GM21360 (cell line): ENCODE measurements around the gene CORO1C.

Experiments
- ATAC-seq: cut with Tn5 transposase; IDR thresholded peaks from one replicate; pipeline ENCODE4 v1.9.1; 2021; ENCODE audit warnings: mild to moderate bottlenecking, moderate library complexity; ENCODE audit not compliant: unreplicated experiment

CORO1C gene

DNA sequence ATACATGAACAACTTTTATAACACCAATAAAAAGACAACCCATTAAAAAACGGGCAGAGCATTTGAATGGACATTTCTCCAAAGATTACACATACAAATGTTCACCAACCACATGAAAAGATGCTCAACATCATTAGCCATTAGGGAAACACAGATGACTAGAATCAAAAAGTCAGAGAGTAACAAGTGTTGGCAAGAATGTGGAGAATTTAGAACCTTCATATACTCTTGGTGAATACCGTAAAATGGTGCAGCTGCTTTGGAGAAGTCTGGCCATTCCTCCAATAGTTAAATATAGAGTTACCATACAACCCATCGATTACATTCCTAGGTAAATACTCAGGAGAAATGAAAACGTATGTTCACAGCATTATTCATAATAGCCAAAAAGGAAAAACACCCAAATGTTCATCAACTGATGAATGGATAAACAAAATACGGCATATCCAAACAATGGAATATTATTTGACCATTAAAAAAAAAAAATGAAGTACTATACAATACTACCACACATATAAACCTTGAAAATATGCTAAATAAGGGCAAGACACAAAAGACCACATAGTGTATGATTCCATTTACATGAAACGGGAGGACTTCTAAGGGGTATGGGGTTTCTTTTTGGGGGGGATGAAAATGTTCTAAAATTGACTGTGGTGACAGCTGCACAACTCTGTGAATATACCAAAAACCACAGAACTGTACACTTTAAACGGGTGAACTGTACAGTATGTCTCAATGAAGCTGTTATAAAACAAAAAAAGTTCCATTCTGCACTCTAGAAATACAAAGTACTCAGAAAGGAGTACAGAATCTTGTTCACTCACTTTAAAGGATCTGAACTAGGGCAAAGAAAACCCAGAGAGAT lies 3.2 kb downstream of the CORO1C start:
- no peak for ATAC-seq

DNA sequence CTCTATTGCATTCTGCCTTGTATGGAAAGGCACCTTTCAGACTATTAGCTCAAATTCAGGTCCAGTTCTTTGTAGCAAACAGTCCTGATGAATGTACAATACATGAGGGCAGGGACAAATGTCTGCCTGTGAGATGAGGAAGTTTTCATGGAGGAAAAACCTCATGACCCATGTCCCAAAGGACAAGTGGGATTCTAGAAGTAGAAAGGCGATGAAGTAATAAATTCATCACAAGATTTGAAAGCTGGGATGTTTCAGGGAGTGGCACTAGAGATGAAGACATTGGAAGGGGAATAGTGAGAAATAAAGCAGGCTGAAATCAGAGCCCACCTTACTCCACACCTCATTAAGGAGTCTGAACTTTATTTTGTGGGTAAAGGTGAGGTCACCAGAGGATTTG lies 4.2 kb downstream of the CORO1C start:
- no peak for ATAC-seq

DNA sequence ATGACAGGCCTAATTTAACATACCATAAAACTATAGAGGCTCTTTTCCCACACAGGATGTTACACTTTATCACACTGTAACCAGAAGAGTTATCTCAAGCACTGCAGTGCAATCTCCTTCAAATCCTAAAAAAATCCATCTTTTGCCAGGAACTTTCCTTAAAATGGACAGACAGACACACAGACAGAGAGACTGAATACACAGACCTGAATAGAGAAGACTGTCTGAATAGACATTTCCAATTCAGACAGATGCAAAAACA lies 6.5 kb downstream of the CORO1C start:
- no peak for ATAC-seq

GRCh38 chr12:108724054-108724889 lies 7.0 kb downstream of the CORO1C start:
- ATAC-seq = no peak

GRCh38 chr12:108722992-108723766 lies 8.1 kb downstream of the CORO1C start:
- no peak for ATAC-seq

DNA sequence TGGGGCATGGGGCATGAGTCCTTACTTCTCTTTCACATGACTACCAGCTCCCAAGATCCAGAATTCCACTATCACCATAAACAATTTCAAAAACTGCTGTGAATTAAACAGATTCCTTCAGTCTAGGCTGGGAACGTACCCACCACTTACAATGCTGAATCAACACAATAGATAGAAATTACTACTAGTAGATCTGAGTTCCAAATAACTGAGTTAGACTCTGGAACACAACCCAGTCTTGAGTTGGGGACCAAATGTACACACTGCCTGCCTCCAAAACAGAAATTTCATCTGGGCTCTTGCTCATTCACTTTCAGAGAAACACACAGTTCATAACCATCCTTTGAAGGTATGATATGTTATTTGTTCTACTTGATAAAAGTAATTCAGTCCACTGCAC lies 8.9 kb downstream of the CORO1C start:
- no peak for ATAC-seq

- no peak for ATAC-seq
Measured at GRCh38 chr12:108721824-108722223, 9.5 kb downstream of the CORO1C start.

- ATAC-seq = no peak
Measured at GRCh38 chr12:108720757-108721514, 10.4 kb downstream of the CORO1C start.

DNA sequence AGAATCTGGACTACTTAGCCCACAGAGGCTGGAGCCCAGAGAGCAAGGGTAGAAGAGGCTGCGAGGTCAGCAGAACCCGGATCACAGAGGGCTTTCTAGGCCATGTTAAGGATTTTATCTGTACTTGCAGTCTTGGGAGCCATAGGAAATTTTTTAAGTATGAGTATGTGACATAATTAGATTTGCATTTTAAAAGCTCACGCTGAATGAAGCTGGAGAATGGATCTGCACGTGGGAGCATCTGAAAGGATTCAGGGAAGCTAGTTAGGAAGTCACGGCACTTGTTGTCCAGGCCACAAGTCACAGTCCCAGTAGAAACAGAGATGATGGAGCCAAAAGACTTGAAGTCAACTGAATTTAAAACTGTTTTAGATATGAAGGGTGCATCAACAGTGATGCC lies 14.1 kb downstream of the CORO1C start:
- no peak for ATAC-seq

DNA sequence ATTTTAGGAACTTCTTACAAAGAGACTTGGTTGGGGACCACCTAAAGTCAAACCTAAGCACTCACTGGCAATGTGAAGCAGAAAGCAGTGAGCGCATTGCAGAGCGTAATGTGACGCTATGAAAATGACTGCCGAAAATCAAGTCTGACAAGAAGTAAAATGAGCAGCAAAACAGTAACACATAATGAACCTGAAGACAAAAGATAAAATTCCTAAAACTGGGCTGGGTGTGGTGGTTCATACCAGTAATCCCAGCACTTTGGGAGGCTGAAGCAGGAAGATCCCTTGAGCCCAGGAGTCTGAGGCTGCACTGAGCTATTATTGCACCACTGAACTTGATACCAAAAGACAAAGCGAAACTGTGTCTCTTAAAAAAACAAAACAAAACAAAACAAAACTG lies 16.5 kb downstream of the CORO1C start:
- no peak for ATAC-seq

DNA sequence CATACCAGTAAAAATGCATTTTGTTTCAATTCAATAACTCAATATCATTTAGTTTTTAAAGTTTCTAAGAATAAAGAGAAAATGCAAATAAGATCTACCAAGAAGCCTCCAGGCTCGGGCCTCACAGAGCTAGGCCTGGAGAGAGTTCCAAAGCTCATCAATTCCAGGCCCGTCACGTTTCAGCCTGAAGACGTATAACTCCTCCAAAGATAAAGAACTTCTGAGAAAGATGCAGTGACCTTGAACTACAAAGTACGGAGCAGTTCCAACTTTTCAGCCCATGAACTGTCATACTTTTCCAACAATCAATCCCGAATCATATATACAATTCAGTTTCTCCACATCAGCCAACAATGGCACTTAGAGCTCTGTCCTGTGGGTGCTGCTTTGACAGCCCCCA lies 17.8 kb downstream of the CORO1C start:
- ATAC-seq = no peak

DNA sequence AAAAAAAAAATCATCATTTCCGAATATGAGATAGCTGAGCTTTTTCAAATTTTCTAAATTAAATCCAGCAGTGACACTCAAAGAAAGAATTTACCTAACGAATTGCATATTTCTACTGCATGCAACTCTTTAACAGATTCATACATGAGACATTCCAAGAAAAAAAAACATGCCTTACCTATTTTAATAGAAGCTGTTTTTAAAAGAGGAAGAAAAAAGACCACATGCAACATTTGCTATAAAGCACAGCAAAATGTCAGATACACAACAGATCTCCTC lies 18.5 kb downstream of the CORO1C start:
- no peak for ATAC-seq

DNA sequence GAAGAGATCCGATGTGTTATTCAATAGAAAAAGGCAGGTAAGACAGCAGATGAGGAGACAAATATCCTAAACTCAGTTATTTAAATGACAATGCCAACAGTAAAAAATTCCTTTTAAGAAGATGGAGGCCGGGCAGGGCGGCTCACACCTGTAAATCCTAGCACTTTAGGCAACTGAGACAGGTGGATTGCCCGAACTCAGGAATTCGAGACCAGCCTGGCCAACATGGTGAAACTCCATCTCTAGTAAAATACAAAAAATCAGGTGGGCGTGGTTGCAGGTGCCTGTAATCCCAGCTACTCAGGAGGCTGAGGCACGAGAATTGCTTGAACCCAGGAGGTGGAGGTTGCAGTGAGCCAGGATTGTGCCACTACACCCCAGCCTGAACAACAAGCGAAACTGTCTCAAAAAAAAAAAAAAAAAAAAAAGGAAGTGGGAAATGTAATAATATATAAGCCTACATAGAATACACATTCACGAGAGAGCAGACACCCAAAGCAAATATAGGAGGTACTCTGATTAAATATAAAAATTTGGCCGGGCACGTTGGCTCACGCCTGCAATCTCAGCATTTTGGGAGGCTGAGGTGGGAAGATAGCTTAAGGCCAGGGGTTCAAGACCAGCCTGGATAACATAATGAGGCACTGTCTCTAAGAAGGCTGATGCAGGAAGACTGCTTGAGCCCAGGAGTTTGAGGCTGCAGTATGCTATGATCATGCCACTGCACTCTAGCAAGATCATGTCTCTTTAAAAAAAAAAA lies 19.0 kb downstream of the CORO1C start:
- no peak for ATAC-seq

DNA sequence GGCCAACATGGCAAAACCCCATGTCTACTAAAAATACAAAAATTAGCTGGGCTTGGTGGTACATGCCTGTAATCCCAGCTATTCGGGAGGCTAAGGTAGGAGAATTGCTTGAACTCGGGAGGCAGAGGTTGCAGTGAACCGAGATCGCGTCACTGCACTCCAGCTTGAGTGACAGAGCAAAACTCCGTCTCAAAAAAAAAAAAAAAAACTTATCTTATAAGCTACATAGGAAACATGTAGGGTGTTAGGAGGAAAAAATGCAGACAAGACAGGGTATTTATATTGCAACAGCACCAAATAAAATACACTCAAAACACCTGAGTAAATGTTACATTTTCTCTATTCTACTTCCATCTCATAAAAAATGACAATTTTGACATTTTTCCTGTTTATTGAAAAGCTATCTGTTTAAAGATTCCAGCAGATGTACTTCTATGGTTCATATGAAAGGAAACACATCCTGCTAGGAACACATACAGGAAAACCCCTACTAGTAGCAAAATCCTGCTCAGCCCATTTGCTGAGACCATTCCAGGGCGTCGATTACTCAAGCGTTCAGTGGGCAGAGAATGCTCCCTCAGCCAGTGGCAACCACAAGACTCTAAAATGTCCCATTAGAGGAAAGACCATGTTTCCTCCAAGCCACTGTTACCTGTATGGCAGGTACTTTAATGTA lies 19.7 kb downstream of the CORO1C start:
- ATAC-seq = no peak

DNA sequence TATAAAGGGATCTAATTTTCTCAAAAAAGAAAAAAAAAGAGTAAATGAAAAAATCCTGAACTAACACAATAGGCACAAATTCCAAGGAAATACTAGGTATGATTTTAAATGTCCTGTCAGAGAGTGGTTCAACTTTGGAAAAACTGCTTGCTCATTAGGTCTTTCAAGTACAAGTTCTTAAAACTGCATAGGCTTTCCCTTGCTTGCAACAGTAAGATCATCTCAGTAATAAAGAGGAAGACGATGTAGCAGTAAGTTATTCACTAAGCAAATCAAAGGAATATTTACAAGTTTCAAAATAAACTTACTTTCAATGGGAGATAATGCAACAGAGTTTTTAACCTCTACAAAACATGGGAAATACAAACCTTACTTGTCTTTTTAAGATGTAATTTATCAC lies 21.6 kb downstream of the CORO1C start:
- no peak for ATAC-seq

DNA sequence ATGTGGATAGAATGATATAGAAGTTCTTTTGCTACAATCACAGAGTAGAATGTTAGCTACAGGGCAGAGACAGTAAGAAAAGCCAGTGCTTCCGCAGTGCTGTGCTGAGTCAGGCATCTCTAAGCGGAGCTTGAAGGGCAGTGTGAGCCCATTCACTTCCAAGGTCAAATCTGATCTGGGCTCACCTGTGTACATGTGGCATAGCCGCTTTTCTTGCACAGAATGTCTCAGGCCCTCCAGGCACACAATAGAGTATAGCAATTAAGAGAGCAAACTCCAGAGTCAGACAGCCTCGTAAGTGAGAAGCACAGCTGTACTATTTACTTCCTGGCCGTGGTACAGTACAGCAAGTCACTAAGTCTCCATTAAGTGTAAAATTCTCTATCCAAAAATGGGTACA lies 26.8 kb downstream of the CORO1C start:
- no peak for ATAC-seq

GRCh38 chr12:108702595-108703320 lies 28.6 kb downstream of the CORO1C start:
- ATAC-seq = no peak

DNA sequence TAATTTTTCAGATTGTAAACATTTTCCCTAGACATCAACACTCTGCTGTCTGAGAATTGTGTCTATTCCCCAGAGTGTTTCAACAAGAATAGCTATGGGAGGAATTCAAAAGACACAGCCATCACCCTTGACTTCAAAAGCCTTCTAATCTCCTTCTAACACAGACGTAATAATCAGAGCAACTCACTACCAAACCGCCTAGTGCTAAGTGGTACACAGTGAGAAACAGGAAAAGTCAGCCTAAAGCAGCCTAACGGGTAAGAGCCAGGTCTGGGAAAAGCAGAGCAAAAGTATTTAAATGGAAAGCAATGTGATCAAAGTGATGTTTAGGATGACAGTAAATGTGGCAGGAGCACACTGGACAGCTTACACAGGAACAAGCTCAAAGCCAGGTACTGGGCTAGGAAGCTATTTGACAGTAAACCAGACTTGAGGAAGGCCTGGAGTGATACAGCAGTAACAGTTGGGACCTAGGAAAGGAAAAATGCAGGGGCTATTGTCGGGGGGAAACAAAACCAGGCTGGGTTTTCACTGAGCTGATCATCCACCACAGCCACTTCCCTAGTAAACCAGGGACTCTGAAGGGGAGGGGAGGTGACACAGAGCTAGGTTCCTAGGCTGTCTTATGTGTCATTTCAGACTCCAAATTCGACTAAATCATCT lies 29.4 kb downstream of the CORO1C start:
- ATAC-seq = no peak
